SK-N-SH treated with all-trans-retinoic acid at 6 μM for 48 hours (cell line): ENCODE results near the gene TTC31.

Source experiments
- ARNTL ChIP-seq: fragments of 450-650 bp; formaldehyde crosslinking; IDR thresholded peaks from 2 replicates; pipeline ENCODE4 v1.5.0; 2020; ENCODE audit warnings: low read depth, mild to moderate bottlenecking, moderate library complexity, borderline replicate concordance
- CREB5 ChIP-seq: fragments of 250-450 bp; sonication (Bioruptor Pico); IDR thresholded peaks from 2 replicates; pipeline ENCODE4 v1.5.1; 2020; ENCODE audit warnings: low read depth, mild to moderate bottlenecking, moderate library complexity
- CSDC2 ChIP-seq: fragments of 250-450 bp; sonication (Bioruptor Pico); IDR thresholded peaks from 2 replicates; pipeline ENCODE4 v1.5.0; 2020; ENCODE audit warnings: mild to moderate bottlenecking, moderate library complexity
- ESRRG ChIP-seq: fragments of 250-450 bp; sonication (Bioruptor Pico); IDR thresholded peaks from 2 replicates; pipeline ENCODE4 v1.6.1; 2021; ENCODE audit warnings: mild to moderate bottlenecking
- PATZ1 ChIP-seq: fragments of 250-450 bp; sonication (Bioruptor Pico); IDR thresholded peaks from 2 replicates; pipeline ENCODE4 v1.8.0; 2020; ENCODE audit warnings: mild to moderate bottlenecking, moderate library complexity, borderline replicate concordance
- PPARA ChIP-seq: fragments of 250-450 bp; sonication (Bioruptor Pico); IDR thresholded peaks from 2 replicates; pipeline ENCODE4 v1.5.0; 2020; ENCODE audit warnings: mild to moderate bottlenecking, borderline replicate concordance
- SNAI2 ChIP-seq: fragments of 250-450 bp; sonication (Bioruptor Pico); IDR thresholded peaks from 2 replicates; pipeline ENCODE4 v1.5.0; 2020; ENCODE audit warnings: mild to moderate bottlenecking, moderate library complexity
- TOX ChIP-seq: fragments of 250-450 bp; sonication (Bioruptor Pico); IDR thresholded peaks from 2 replicates; pipeline ENCODE4 v1.8.0; 2021; ENCODE audit warnings: mild to moderate bottlenecking, moderate library complexity, borderline replicate concordance
- TSHZ2 ChIP-seq: fragments of 250-450 bp; sonication (Bioruptor Pico); IDR thresholded peaks from 2 replicates; pipeline ENCODE4 v1.5.0; 2020; ENCODE audit warnings: mild to moderate bottlenecking, moderate library complexity
- ZC3H10 ChIP-seq: fragments of 250-450 bp; sonication (Bioruptor Pico); IDR thresholded peaks from 2 replicates; pipeline ENCODE4 v1.5.1; 2021; ENCODE audit warnings: mild to moderate bottlenecking, moderate library complexity
- ZFP3 ChIP-seq: fragments of 250-450 bp; sonication (Bioruptor Pico); IDR thresholded peaks from 2 replicates; pipeline ENCODE4 v1.5.0; 2020; ENCODE audit warnings: mild to moderate bottlenecking, moderate library complexity
- ZFP30 ChIP-seq: fragments of 450-650 bp; formaldehyde crosslinking; IDR thresholded peaks from 2 replicates; pipeline ENCODE4 v1.5.0; 2022; ENCODE audit warnings: mild to moderate bottlenecking, moderate library complexity

- TF ChIP-seq CREB5 (CRISPR knock-in tag) = no peak
- no peak for TF ChIP-seq TSHZ2 (CRISPR knock-in tag)
- TF ChIP-seq ZFP30 (CRISPR knock-in tag) = no peak
- TF ChIP-seq ZC3H10 (CRISPR knock-in tag) = no peak
- TF ChIP-seq SNAI2 (CRISPR knock-in tag) = no peak
- no peak for TF ChIP-seq TOX (CRISPR knock-in tag)
- TF ChIP-seq PATZ1 (CRISPR knock-in tag) = no peak
- TF ChIP-seq ESRRG = no peak
- TF ChIP-seq ZFP3 = no peak
- no peak for TF ChIP-seq ARNTL (CRISPR knock-in tag)
- no peak for TF ChIP-seq CSDC2 (CRISPR knock-in tag)
- TF ChIP-seq PPARA (CRISPR knock-in tag) = no peak
Measured at GRCh38 chr2:74457129-74457548, 25.7 kb upstream of the TTC31 start.
